ENCODE data around the gene MCUB. TPM values are rescaled to one million over a fixed set of nuclear protein-coding genes. Genes with fewer than 3 reads are reported as not detected.

MCUB gene
- total RNA-seq, 1 experiment from 2014 or later = 18.6 TPM

DNA sequence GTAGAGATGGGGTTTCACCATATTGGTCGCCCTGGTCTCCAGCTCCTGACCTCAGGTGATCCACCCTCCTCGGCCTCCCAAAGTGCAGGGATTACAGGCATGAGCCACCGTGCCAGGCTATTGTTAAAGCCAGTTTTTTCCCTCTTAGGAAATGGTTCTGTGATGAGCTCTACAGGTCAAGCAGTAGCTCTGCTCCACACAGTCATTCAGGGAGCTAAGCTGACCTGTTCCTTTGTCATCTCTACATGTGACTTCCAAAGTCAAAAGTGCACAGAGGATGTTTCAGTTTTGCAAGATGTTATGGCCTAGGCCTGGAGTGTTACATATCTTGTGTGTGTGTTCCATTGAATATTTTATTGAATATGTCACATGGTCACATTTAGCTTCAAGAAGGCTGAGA, 11.4 kb downstream of the MCUB start (continued):
- TF ChIP-seq, protein P1, sequence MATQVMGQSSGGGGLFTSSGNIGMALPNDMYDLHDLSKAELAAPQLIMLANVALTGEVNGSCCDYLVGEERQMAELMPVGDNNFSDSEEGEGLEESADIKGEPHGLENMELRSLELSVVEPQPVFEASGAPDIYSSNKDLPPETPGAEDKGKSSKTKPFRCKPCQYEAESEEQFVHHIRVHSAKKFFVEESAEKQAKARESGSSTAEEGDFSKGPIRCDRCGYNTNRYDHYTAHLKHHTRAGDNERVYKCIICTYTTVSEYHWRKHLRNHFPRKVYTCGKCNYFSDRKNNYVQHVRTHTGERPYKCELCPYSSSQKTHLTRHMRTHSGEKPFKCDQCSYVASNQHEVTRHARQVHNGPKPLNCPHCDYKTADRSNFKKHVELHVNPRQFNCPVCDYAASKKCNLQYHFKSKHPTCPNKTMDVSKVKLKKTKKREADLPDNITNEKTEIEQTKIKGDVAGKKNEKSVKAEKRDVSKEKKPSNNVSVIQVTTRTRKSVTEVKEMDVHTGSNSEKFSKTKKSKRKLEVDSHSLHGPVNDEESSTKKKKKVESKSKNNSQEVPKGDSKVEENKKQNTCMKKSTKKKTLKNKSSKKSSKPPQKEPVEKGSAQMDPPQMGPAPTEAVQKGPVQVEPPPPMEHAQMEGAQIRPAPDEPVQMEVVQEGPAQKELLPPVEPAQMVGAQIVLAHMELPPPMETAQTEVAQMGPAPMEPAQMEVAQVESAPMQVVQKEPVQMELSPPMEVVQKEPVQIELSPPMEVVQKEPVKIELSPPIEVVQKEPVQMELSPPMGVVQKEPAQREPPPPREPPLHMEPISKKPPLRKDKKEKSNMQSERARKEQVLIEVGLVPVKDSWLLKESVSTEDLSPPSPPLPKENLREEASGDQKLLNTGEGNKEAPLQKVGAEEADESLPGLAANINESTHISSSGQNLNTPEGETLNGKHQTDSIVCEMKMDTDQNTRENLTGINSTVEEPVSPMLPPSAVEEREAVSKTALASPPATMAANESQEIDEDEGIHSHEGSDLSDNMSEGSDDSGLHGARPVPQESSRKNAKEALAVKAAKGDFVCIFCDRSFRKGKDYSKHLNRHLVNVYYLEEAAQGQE (IDR thresholded peaks at IDR 0.05; ENCODE audit: low read depth) = no peak

DNA sequence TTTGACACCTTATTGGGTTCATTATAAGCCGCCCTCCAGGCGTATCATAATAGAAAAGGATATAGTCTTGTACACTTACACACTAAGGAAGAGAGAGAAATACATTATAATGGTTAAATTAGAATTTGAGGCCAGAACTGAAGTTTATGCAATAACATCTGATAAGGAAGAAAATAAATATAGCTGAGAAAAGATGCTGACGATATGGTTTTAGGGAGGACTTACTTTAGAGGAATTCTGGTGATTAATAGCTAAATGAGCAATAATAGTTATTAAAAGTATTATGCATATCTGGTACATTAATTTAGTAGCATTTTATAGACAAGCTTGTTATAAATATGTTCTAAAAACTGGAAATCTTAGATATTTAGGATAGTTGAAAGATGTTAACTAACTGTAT, 12.1 kb downstream of the MCUB start:
- no peak overlapping the region for H2AFZ ChIP-seq (ENCODE audit: low read depth, low read length, poor library complexity, severe bottlenecking)
- ChIA-PET POLR2A (no interaction called here), RAD21 (ENCODE audit: low non-redundant PET in 1 of 2, low total read pairs in 2 of 2, uncharacterized antibody in 2 of 2, unreplicated experiment in 2 of 2) (no interaction called here), CTCF (interaction anchor here (1.2 to 1.4 kb wide), 2 partner anchors 139 to 144 kb away, joined by 3 to 4 read pairs; partner anchors contain the start of gene SEC24B)
- ATAC-seq (no peak), DNase-seq (ENCODE audit: low read depth, low spot score) (no peak)
- H3K4me2 ChIP-seq (ENCODE audit: low read length) = no peak overlapping the region
- H3K9me3 ChIP-seq (ENCODE audit: control insufficient read depth in 1 of 2, insufficient read depth in 1 of 2, low read depth in 1 of 2, low read length in 2 of 2) = no peaks in the 10 kb centered on the region
- no peaks in the 10 kb centered on the region for H4K20me1 ChIP-seq (ENCODE audit: insufficient read depth)
- H3K79me2 ChIP-seq (ENCODE audit: insufficient read depth, low read length) = no peaks in the 10 kb centered on the region
- H3K9ac ChIP-seq (ENCODE audit: low read length) = no peak overlapping the region
- no peaks in the 10 kb centered on the region for H3K27me3 ChIP-seq (ENCODE audit: insufficient read depth, low read length)
- TF ChIP-seq RAD21 (IDR thresholded peaks at IDR 0.05; ENCODE audit: low read depth) (no peak), ELF1 (IDR thresholded peaks at IDR 0.05; ENCODE audit: borderline replicate concordance, low read depth) (no peak), YY1 (IDR thresholded peaks at IDR 0.05; ENCODE audit: extremely low read depth, insufficient replicate concordance, low read depth, low read length) (no peak), JUND (IDR thresholded peaks at IDR 0.05) (no peak), POLR2A (IDR thresholded peaks at IDR 0.05; ENCODE audit: borderline replicate concordance, extremely low read depth, insufficient read depth, insufficient read length) (no peak), EZH2phosphoT487 (IDR thresholded peaks at IDR 0.05; ENCODE audit: borderline replicate concordance) (no peak), FOSL1 (IDR thresholded peaks at IDR 0.05; ENCODE audit: low read depth) (no peak)
- TF ChIP-seq, protein P2, sequence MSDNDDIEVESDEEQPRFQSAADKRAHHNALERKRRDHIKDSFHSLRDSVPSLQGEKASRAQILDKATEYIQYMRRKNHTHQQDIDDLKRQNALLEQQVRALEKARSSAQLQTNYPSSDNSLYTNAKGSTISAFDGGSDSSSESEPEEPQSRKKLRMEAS (IDR thresholded peaks at IDR 0.05) = no peak
- H3K4me3 ChIP-seq (replicated peaks in 1 of 2; ENCODE audit: low read depth in 1 of 2, low read length in 2 of 2) = no peak overlapping the region
- peaks cover 0 to 7% of the 10 kb centered on the region in 2 experiments; a peak in 2 of 4 replicates for H3K4me1 ChIP-seq (ENCODE audit: control insufficient read depth in 1 of 2, insufficient read depth in 2 of 2, low read length in 2 of 2)
- intact Hi-C loops (cut with micrococcal nuclease) = no loop called here
- BruUV-seq (replicated peaks) = no TSS peak
- no peaks in the 10 kb centered on the region for H3K36me3 ChIP-seq (ENCODE audit: control insufficient read depth in 1 of 2, insufficient read depth in 2 of 2, low read length in 2 of 2)
- H3K27ac ChIP-seq (ENCODE audit: low read depth, low read length) = no peak overlapping the region
- H3K9me2 ChIP-seq (ENCODE audit: insufficient read depth) = no peaks in the 10 kb centered on the region
